ENCODE measurements around the gene CELF2. TPM values are rescaled to one million over a fixed set of nuclear protein-coding genes. Genes with fewer than 3 reads are reported as not detected.

CELF2 gene
- total RNA-seq, 1 donor from 2014 or later, result 4.0 TPM

- peak; percentile 5 for DNase-seq (ENCODE audit: low read depth in 2 of 2)
Observed at GRCh38 chr10:11093771-11094736, 76.4 kb downstream of the CELF2 start.

GRCh38 chr10:11095374-11095801 is 77.7 kb downstream of the CELF2 start:
- DNase-seq (ENCODE audit: low read depth in 2 of 2), result no peak

DNA sequence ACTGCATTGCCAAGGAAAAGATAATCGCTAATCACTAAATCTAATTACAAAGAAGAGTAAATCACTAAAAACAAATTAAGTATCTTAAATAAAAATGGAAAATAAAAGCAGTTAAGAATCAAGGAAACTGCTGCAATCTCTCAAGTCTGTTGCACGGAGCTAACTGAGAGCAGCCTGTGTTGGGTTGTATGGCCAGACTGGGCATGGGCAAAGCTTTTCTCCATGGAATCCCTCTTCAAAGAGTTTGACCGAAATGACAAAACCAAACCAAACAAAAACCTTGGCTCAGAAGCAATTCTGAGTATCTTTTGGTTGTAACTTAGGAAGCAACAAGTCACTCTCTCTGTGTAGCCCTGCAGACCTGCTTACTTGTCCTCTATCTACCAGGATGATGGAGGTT is 78.8 kb downstream of the CELF2 start:
- DNase-seq (ENCODE audit: low read depth in 2 of 2), result no peak

GRCh38 chr10:11097686-11098085 is 80.0 kb downstream of the CELF2 start:
- no peak for DNase-seq (ENCODE audit: low read depth in 2 of 2)

- no peak for DNase-seq (ENCODE audit: low read depth in 2 of 2)
Observed at GRCh38 chr10:11098666-11099065, 81.0 kb downstream of the CELF2 start.

GRCh38 chr10:11104772-11105675 is 87.4 kb downstream of the CELF2 start:
- no peak for DNase-seq (ENCODE audit: low read depth in 2 of 2)

DNA sequence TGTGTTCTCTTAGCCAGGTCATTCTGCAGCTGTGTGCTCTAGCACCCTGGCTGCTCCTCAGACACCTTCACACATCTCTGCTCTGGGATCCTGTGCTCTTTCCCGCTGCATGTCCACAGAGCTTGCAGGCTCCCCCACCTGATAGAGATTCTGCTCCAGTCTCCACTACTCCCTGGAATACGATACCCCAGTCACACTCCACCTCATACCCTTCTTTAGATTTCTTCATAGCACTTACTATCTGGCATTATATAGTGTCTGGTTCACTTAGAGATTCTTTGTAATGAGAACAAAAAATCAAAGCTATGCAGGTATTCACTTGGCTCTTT is 88.0 kb downstream of the CELF2 start:
- no peak for DNase-seq (ENCODE audit: low read depth in 2 of 2)

DNA sequence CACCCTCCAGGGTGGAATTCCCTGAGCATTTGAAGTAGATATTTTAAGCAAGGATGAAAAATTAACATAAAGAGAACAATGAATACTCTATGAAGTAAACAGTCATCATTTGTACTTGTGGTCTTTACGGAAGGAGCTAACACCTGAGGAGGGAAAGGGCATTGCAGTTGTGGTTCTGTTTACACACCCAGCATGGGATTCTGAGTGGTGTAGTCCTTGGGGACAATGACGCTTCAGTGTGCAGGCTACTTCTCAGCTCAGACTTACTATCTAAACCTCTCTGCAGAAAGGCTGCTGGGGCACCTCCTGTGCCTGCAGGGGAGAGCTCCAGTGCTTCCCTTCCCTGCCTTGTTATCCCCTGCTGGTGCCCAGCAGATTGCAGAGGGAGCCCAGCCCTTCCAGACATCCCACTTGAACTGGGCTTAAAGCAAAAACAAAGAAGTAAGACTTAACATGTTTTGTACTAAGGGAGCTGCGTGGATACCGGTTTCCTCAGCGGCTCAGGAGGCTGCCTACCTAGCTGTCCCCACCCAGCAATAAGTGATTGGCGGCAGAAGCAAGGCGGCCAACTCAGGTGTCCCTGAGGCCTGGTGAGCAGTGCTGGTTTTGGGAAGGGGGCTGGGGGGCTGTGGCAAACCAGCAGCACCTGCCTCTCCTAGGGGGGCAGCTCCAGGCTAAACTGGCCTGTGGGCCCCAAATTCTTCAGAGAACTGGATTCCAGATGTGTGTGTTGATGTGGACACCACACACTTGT is 89.1 kb downstream of the CELF2 start:
- no peak for DNase-seq (ENCODE audit: low read depth in 2 of 2)

- DNase-seq (ENCODE audit: low read depth in 2 of 2), result no peak
Observed at GRCh38 chr10:11107948-11108347, 90.3 kb downstream of the CELF2 start.

DNA sequence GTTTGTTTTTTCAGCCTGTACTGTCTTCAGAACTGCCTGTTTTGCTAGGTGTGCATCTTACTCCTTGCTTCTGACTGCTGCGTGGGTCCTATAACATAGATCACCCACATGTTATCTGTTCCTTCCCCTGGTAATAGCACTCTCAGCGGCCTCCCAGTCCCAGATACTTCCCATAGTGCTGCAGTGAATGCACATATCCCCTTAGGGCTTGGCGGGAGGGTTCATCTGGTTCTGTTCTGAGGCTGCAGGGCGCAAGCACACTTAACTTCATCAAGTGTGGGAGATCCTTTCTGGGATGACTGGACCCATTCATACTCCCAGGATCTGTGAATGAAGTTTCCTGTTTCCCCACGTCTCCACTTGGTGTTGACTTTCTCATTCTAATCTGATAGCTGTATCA is 90.7 kb downstream of the CELF2 start:
- no peak for DNase-seq (ENCODE audit: low read depth in 2 of 2)

DNA sequence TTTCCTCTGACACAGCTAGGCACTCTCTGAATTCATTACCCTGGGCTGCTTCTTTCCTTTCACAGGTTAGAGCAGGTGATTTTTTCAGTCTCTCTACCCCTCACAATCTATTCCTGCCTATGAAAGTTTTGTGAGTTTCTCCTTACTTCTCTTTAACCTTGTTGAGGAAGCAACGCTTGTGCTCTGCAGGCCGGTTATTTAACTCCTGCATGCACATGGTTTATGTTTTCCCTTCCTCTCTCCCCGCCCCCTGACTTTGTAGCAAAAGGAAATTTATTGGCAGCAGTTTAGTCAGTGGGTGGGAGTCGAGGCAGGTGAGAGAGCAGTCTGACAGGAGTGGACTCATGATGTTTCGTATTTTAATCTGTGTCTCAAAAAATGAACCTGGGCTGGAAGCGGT is 91.9 kb downstream of the CELF2 start:
- DNase-seq (ENCODE audit: low read depth in 2 of 2), result no peak

DNA sequence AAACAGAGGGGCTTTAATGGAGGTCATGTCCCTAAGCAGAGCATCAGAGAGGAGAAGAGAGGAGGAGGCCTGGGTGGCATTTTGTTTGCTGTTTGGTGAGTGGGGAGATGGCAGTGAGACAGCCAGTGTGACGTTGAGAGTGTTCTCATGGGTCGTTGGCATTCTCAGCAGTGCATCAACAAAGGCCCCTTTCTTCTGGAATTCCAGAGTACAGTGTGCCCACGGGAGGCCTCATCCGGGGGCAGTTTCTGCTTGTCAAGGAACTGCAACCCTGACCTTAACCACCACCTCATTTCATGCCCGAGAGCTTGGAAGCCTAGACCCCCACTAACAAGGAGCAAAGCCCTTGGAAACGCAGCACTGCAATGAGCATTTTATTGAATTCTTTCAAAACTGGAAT is 92.9 kb downstream of the CELF2 start:
- DNase-seq (ENCODE audit: low read depth in 2 of 2), result no peak

DNA sequence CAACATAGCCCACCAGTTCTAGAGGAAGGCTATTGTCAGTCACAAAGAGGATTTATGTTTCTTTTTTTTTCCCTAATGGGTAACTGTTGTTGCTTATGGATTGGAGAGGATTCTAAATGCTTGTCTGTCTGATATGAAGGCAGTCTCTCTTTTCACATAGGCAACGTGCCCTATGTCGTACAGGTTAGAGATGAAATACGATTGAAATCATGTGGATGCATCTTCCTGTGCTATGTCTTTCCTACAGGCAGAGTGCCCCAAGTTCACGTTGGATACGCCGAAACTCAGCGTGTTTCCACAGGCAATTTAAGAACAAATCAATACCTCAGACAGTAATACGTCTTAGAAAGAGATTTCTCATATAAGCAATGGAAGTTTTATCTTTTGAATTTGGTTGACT is 93.8 kb downstream of the CELF2 start:
- DNase-seq (ENCODE audit: low read depth in 2 of 2), result no peak

GRCh38 chr10:11112718-11113117 is 95.0 kb downstream of the CELF2 start:
- DNase-seq (ENCODE audit: low read depth in 2 of 2), result peak in 1 of 2 donors; percentile 37

DNA sequence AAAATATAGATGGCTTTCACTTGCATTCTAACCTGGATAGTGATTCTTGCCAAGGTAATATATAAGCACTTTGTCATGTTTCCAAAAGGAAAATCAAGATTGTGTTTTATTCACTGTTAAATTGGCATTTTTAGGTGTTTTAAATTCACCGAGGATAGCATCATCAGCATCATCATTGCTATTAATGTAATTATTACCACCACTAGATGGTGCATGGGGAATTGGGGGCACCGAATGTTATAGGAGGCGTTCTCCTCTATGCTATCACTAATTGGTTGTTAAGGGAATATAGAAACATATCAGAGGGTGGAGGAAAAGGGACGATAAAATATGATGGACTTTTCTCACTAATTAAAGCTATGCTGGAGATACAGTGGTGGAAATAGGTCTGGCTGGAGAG is 95.5 kb downstream of the CELF2 start:
- peak in 1 of 2 donors; percentile 4 for DNase-seq (ENCODE audit: low read depth in 2 of 2)

GRCh38 chr10:11114269-11114668 is 96.6 kb downstream of the CELF2 start:
- no peak for DNase-seq (ENCODE audit: low read depth in 2 of 2)

DNA sequence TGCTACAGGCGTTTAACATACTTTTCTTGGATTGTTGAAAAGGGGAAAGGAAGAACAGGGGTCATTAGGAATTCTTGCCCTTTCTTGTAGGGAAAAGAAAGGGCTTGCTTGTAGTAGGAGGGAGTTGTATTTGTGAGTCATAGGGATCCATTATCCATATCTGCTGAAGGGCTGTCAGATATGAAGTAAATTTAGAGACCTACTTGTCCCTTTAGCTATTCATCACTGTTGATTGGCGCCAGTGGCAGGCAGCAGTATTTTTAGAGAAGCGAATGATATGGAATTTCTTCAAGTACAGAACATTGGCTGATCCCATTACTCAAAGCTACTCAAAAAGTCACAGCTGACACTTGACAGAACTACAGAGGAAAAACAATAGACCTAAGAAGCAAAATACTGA is 97.7 kb downstream of the CELF2 start:
- DNase-seq (ENCODE audit: low read depth in 2 of 2), result no peak

- DNase-seq (ENCODE audit: low read depth in 2 of 2), result no peak
Observed at GRCh38 chr10:11116361-11116760, 98.7 kb downstream of the CELF2 start.

- DNase-seq (ENCODE audit: low read depth in 2 of 2), result no peak
Observed at GRCh38 chr10:11116817-11117216, 99.1 kb downstream of the CELF2 start.

DNA sequence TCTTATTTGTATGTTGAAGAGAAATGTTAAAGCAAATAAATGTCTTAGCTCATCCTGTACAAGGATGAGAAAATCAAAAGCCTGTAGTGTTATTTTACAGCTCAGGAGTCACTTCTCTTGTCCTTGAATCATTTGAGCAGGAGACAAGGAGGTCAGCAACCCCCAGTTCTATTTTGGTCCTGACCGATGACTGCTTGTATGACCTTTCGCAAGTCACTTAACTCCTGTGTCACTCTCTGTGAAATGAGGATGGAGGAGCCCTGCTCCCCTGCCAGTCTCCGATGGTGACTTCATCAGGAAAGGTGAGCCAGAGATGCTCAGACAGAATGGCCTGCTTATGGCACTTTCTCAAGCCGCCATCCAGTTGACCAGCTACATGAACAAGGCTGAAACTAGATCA is 101.0 kb downstream of the CELF2 start:
- no peak for DNase-seq (ENCODE audit: low read depth in 2 of 2)

GRCh38 chr10:11119843-11120242 is 102.2 kb downstream of the CELF2 start:
- DNase-seq (ENCODE audit: low read depth in 2 of 2), result no peak

DNA sequence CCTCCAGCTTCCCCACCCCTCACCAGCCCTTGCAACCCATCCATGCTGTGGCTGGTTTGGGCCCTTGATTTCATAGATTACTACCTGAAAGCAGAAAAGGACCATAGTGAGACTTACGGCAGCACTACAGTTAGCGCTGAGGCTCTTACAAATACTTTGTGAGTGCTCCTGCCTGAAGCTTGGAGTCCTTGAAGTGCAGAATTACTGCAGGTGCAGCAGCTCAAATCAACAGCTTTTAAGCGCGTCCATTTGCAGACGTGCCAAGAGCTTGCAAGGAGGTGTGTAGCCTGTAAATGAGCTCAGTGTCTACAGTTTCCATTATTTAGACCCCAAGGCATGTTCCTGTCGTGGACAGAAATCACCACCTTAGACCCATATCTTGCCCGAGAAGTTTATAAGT is 103.0 kb downstream of the CELF2 start:
- DNase-seq (ENCODE audit: low read depth in 2 of 2), result no peak

Data from dermis microvascular lymphatic vessel endothelial cell (primary cell).